ENCODE data around the gene LHX2.

- TF ChIP-seq CTCF (IDR thresholded peaks at IDR 0.05; ENCODE audit: low read length) (no peak), EZH2 (optimal IDR thresholded peaks at IDR 0.05; ENCODE audit: low read depth, low read length) (no peak)
These were observed 18.0 kb downstream of the LHX2 start for GRCh38 chr9:124029617-124030016.
